Calu3 (cell line): Measurements from ENCODE around the gene SLC9A5. TPM values are rescaled to one million over a fixed set of nuclear protein-coding genes. Genes with fewer than 3 reads are reported as not detected.

Experiments
- Bru-seq: library from RNA; stranded (reverse); fragments of 400-500 nt; gene quantifications from one replicate; lab custom pipeline; 2021; lab: Mats Ljungman, UMichigan
- BruChase-seq, 2 experiments: library from RNA; stranded (reverse); fragments of 400-500 nt; gene quantifications; one replicate each; lab custom pipeline; 2021; lab: Mats Ljungman, UMichigan
- BruUV-seq: library from RNA; stranded (reverse); fragments of 400-500 nt; replicated peaks from 2 replicates; lab custom pipeline; 2021; lab: Mats Ljungman, UMichigan
- CTCF ChIA-PET: fragments of 300-600 bp; sonication (Branson Sonifier 250); formaldehyde crosslinking; loops from one replicate; lab custom pipeline; 2022; ENCODE audit warnings: antibody characterized with exemption; lab: Charles Lee
- DNase-seq: peaks from one replicate; pipeline ENCODE4 v3.0.0; 2022
- H3K27ac Mint-ChIP-seq: one replicate; pipeline ENCODE4 v1.8.0; 2022; ENCODE audit warnings: mixed read lengths; ENCODE audit not compliant: unreplicated experiment
- H3K27me3 Mint-ChIP-seq: one replicate; pipeline ENCODE4 v1.8.0; 2022; ENCODE audit warnings: mixed read lengths; ENCODE audit not compliant: unreplicated experiment
- H3K36me3 Mint-ChIP-seq: one replicate; pipeline ENCODE4 v1.8.0; 2022; ENCODE audit warnings: mild to moderate bottlenecking, moderate library complexity, mixed read lengths; ENCODE audit not compliant: insufficient read depth, unreplicated experiment
- H3K4me1 Mint-ChIP-seq: one replicate; pipeline ENCODE4 v1.8.0; 2022; ENCODE audit warnings: mild to moderate bottlenecking, low read depth, mixed read lengths; ENCODE audit not compliant: unreplicated experiment
- H3K4me3 Mint-ChIP-seq: one replicate; pipeline ENCODE4 v1.8.0; 2022; ENCODE audit warnings: mild to moderate bottlenecking, low read depth, moderate library complexity, mixed read lengths; ENCODE audit not compliant: unreplicated experiment
- H3K9me3 Mint-ChIP-seq: one replicate; pipeline ENCODE4 v1.8.0; 2022; ENCODE audit warnings: low read depth, mixed read lengths; ENCODE audit not compliant: unreplicated experiment
- CTCF ChIP-seq: fragments of 200-600 bp; IDR thresholded peaks from one replicate; pipeline ENCODE4 v1.8.0; 2022; ENCODE audit warnings: antibody characterized with exemption; ENCODE audit not compliant: unreplicated experiment
- intact Hi-C: fragments of 100-400 bp; cut with micrococcal nuclease; formaldehyde crosslinking; loops from one replicate; pipeline ENCODE4 v1.10.0; 2022; ENCODE audit not compliant: unreplicated experiment
- long read RNA-seq: library from polyadenylated mRNA; stranded (forward); transcript quantifications from one replicate; pipeline ENCODE4 v2.0.0, GENCODE V29; 2022
- total RNA-seq: library from RNA; stranded (reverse); gene quantifications from 2 replicates; pipeline ENCODE4 v1.2.3, GENCODE V29; 2022

The SLC9A5 gene
- total RNA-seq (2.4 and 4.4 TPM in 2 replicates), Bru-seq, nascent RNA (percentile 37 among the genes with signal in this experiment), BruChase-seq, experiment 1, labeled RNA remaining after a 6-hour chase (percentile 68 among the genes with signal in this experiment), BruChase-seq, experiment 2, labeled RNA remaining after a 2-hour chase (percentile 51 among the genes with signal in this experiment)
- long read RNA-seq, partial matches to known transcripts = 0 of 2 reads
- long read RNA-seq, other reads (novel, unspliced or antisense) = 2 of 2 reads

- H3K27ac Mint-ChIP-seq = peak within 1 kb of the TSS; percentile 85
- no TSS peak for BruUV-seq
- no peaks in the 10 kb centered on the region for H3K9me3 Mint-ChIP-seq
- peaks cover 52% of the 10 kb centered on the region for H3K36me3 Mint-ChIP-seq
- TF ChIP-seq CTCF = peak; percentile 52
- peaks cover 38% of the 10 kb centered on the region for H3K27me3 Mint-ChIP-seq
- peak within 1 kb of the TSS; percentile 94 for H3K4me3 Mint-ChIP-seq
- CTCF ChIA-PET = interaction anchor here (1.0 to 3.3 kb wide), 6 partner anchors 11 to 179 kb away, joined by 3 to 21 read pairs (median 3); partner anchors contain the start of gene ELMO3
- peak; percentile 48 for DNase-seq
- intact Hi-C loops = no loop called here
- H3K4me1 Mint-ChIP-seq = peaks cover 46% of the 10 kb centered on the region
Observed at GRCh38 chr16:67248401-67249177, at the start of gene SLC9A5. Gene SLC9A5, plus strand, starts transcription at chr16:67248979. Its CDS starts 36 bp downstream, at chr16:67249015.

- Mint-ChIP-seq H3K9me3 (no peaks in the 10 kb centered on the region), H3K4me1 (peaks cover 27% of the 10 kb centered on the region), H3K36me3 (peaks cover 93% of the 10 kb centered on the region), H3K27me3 (no peaks in the 10 kb centered on the region), H3K4me3 (peak within 1 kb of the TSS; percentile 88), H3K27ac (peak within 1 kb of the TSS; percentile 94)
- intact Hi-C loops = no loop called here
- CTCF ChIA-PET = interaction anchor here (0.7 to 2.9 kb wide), 7 partner anchors 24 to 245 kb away, joined by 3 to 9 read pairs (median 5); partner anchors contain the start of genes FHOD1 and TMEM208
- peak; percentile 93 for TF ChIP-seq CTCF
- DNase-seq = peak; percentile 89
- no TSS peak for BruUV-seq
Observed at GRCh38 chr16:67199011-67199807, 49.6 kb upstream of the SLC9A5 start, which contains the start of gene ELMO3. Gene ELMO3, plus strand, starts transcription at chr16:67199131. Its CDS starts 196 bp downstream, at chr16:67199327.

- peaks cover 25% of the 10 kb centered on the region for H3K4me1 Mint-ChIP-seq
- no TSS peak for BruUV-seq
- peak overlapping the region; percentile 94 for H3K27ac Mint-ChIP-seq
- CTCF ChIA-PET = interaction anchor here (0.9 to 2.9 kb wide), 2 partner anchors 41 to 246 kb away, joined by 3 to 7 read pairs; no protein-coding TSS in a partner anchor
- H3K4me3 Mint-ChIP-seq = peak overlapping the region; percentile 88
- peaks cover 93% of the 10 kb centered on the region for H3K36me3 Mint-ChIP-seq
- TF ChIP-seq CTCF = peak; percentile 77
- peak; percentile 56 for DNase-seq
- H3K9me3 Mint-ChIP-seq = no peaks in the 10 kb centered on the region
- intact Hi-C loops = no loop called here
- H3K27me3 Mint-ChIP-seq = no peaks in the 10 kb centered on the region
Observed at GRCh38 chr16:67199808-67200198, 49.0 kb upstream of the SLC9A5 start.

GRCh38 chr16:67200491-67200890, 48.3 kb upstream of the SLC9A5 start:
- Mint-ChIP-seq H3K27ac (peak overlapping the region; percentile 94), H3K36me3 (peaks cover 86% of the 10 kb centered on the region), H3K9me3 (no peaks in the 10 kb centered on the region), H3K4me3 (peak overlapping the region; percentile 88), H3K4me1 (peaks cover 25% of the 10 kb centered on the region), H3K27me3 (no peaks in the 10 kb centered on the region)
- CTCF ChIA-PET = interaction anchor here (0.9 kb wide), 1 partner anchor 41 kb away, joined by 3 read pairs; no protein-coding TSS in a partner anchor
- no peak for TF ChIP-seq CTCF
- no TSS peak for BruUV-seq
- DNase-seq = no peak
- intact Hi-C loops = no loop called here
